ENCODE measurements around the gene RPL32.

Gene RPL32

GRCh38 chr3:12865271-12865670, 23.9 kb upstream of the RPL32 start:
- TF ChIP-seq EGR1 (IDR thresholded peaks at IDR 0.05) (no peak), TAF1 (IDR thresholded peaks at IDR 0.05; ENCODE audit: low read depth) (no peak), MAX (IDR thresholded peaks at IDR 0.05) (no peak), EP300 (IDR thresholded peaks at IDR 0.05; ENCODE audit: borderline replicate concordance) (no peak), USF1 (IDR thresholded peaks at IDR 0.05) (no peak), NFIC (IDR thresholded peaks at IDR 0.05) (no peak), ZBTB7A (IDR thresholded peaks at IDR 0.05; ENCODE audit: low read depth) (no peak), REST (IDR thresholded peaks at IDR 0.05; ENCODE audit: low read depth) (no peak), TEAD4 (IDR thresholded peaks at IDR 0.05) (no peak), CEBPB (IDR thresholded peaks at IDR 0.05) (no peak), TCF12 (IDR thresholded peaks at IDR 0.05; ENCODE audit: low read depth) (no peak), YY1 (IDR thresholded peaks at IDR 0.05; ENCODE audit: low read depth) (no peak), CREB1 (IDR thresholded peaks at IDR 0.05; ENCODE audit: low read depth) (no peak), RAD21 (IDR thresholded peaks at IDR 0.05; ENCODE audit: low read depth) (no peak), FOXM1 (IDR thresholded peaks at IDR 0.05; ENCODE audit: borderline replicate concordance, low read depth) (no peak)

- TF ChIP-seq TEAD4 (IDR thresholded peaks at IDR 0.05) (no peak), CREB1 (IDR thresholded peaks at IDR 0.05; ENCODE audit: low read depth) (no peak), ZBTB7A (IDR thresholded peaks at IDR 0.05; ENCODE audit: low read depth) (no peak), TCF12 (IDR thresholded peaks at IDR 0.05; ENCODE audit: low read depth) (no peak), RAD21 (IDR thresholded peaks at IDR 0.05; ENCODE audit: low read depth) (no peak), REST (IDR thresholded peaks at IDR 0.05; ENCODE audit: low read depth) (no peak), MAX (IDR thresholded peaks at IDR 0.05) (no peak), EP300 (IDR thresholded peaks at IDR 0.05; ENCODE audit: borderline replicate concordance) (no peak), FOXM1 (IDR thresholded peaks at IDR 0.05; ENCODE audit: borderline replicate concordance, low read depth) (no peak), EGR1 (IDR thresholded peaks at IDR 0.05) (no peak), TAF1 (IDR thresholded peaks at IDR 0.05; ENCODE audit: low read depth) (no peak), YY1 (IDR thresholded peaks at IDR 0.05; ENCODE audit: low read depth) (no peak), CEBPB (IDR thresholded peaks at IDR 0.05) (no peak)
Measured at GRCh38 chr3:12862387-12862786, 21.0 kb upstream of the RPL32 start.

GRCh38 chr3:12861611-12862010, 20.2 kb upstream of the RPL32 start:
- TF ChIP-seq YY1 (IDR thresholded peaks at IDR 0.05; ENCODE audit: low read depth): no peak
- TF ChIP-seq REST (IDR thresholded peaks at IDR 0.05; ENCODE audit: low read depth): no peak
- no peak for TF ChIP-seq TCF12 (IDR thresholded peaks at IDR 0.05; ENCODE audit: low read depth)
- no peak for TF ChIP-seq USF1 (IDR thresholded peaks at IDR 0.05)
- no peak for TF ChIP-seq MAX (IDR thresholded peaks at IDR 0.05)
- no peak for TF ChIP-seq FOXM1 (IDR thresholded peaks at IDR 0.05; ENCODE audit: borderline replicate concordance, low read depth)

GRCh38 chr3:12859840-12860239, 18.5 kb upstream of the RPL32 start:
- TF ChIP-seq REST (IDR thresholded peaks at IDR 0.05; ENCODE audit: low read depth) (no peak), USF1 (IDR thresholded peaks at IDR 0.05) (no peak), YY1 (IDR thresholded peaks at IDR 0.05; ENCODE audit: low read depth) (no peak), TCF12 (IDR thresholded peaks at IDR 0.05; ENCODE audit: low read depth) (no peak), MAX (IDR thresholded peaks at IDR 0.05) (no peak), NFIC (IDR thresholded peaks at IDR 0.05) (no peak)

All from Ishikawa (cell line).